HUES48 (cell line): Measurements from ENCODE around the gene TMEM200A.

Experiments used
- H3K27ac ChIP-seq: one replicate; pipeline ENCODE4 v1.7.0; 2013; ENCODE audit warnings: low read depth, low read length, inconsistent platforms
- H3K27me3 ChIP-seq: 2 replicates; pipeline ENCODE4 v1.6.1; 2013; ENCODE audit warnings: mild to moderate bottlenecking, low read length; ENCODE audit not compliant: control insufficient read depth, insufficient read depth
- H3K36me3 ChIP-seq: 2 replicates; pipeline ENCODE4 v1.6.1; 2013; ENCODE audit warnings: low read length; ENCODE audit not compliant: control insufficient read depth, insufficient read depth
- H3K4me1 ChIP-seq: 2 replicates; pipeline ENCODE4 v1.6.1; 2013; ENCODE audit warnings: mild to moderate bottlenecking, low read length; ENCODE audit not compliant: control insufficient read depth, insufficient read depth
- H3K4me3 ChIP-seq: 2 replicates; pipeline ENCODE4 v1.5.1; 2013; ENCODE audit warnings: mild to moderate bottlenecking, low read depth, low read length
- H3K9ac ChIP-seq: 2 replicates; pipeline ENCODE4 v1.6.1; 2013; ENCODE audit warnings: mild to moderate bottlenecking, low read depth, low read length, moderate library complexity
- H3K9me3 ChIP-seq: 2 replicates; pipeline ENCODE4 v1.6.1; 2013; ENCODE audit warnings: low read length; ENCODE audit not compliant: control insufficient read depth, insufficient read depth

The TMEM200A gene

GRCh38 chr6:130362128-130362527, 3.7 kb upstream of the TMEM200A start:
- no peaks in the 10 kb centered on the region for H3K9me3 ChIP-seq
- peaks cover 9% of the 10 kb centered on the region for H3K4me1 ChIP-seq
- no peak overlapping the region for H3K9ac ChIP-seq
- H3K36me3 ChIP-seq = no peaks in the 10 kb centered on the region
- no peak overlapping the region for H3K4me3 ChIP-seq
- no peak overlapping the region for H3K27ac ChIP-seq
- H3K27me3 ChIP-seq = no peaks in the 10 kb centered on the region

- Histone ChIP-seq H3K4me3 (peak overlapping the region; percentile 85), H3K36me3 (no peaks in the 10 kb centered on the region), H3K9ac (no peak overlapping the region; the same call in 1 of the 2 replicates), H3K27me3 (no peaks in the 10 kb centered on the region), H3K27ac (no peak overlapping the region), H3K4me1 (peaks cover 30% of the 10 kb centered on the region), H3K9me3 (no peaks in the 10 kb centered on the region)
These were observed 1.5 kb upstream of the TMEM200A start for GRCh38 chr6:130364224-130364780.

- no peaks in the 10 kb centered on the region for H3K9me3 ChIP-seq
- no peaks in the 10 kb centered on the region for H3K36me3 ChIP-seq
- peak overlapping the region; percentile 73 for H3K27ac ChIP-seq
- no peaks in the 10 kb centered on the region for H3K27me3 ChIP-seq
- H3K4me1 ChIP-seq = peaks cover 34% of the 10 kb centered on the region
- peak overlapping the region; percentile 77 for H3K9ac ChIP-seq
- H3K4me3 ChIP-seq = peak overlapping the region; percentile 85
These were observed 539 bp downstream of the TMEM200A start for GRCh38 chr6:130366107-130367005.

- Histone ChIP-seq H3K9ac (no peak overlapping the region), H3K9me3 (no peaks in the 10 kb centered on the region), H3K27ac (no peak overlapping the region), H3K4me1 (peaks cover 39% of the 10 kb centered on the region), H3K4me3 (peak overlapping the region; percentile 85), H3K27me3 (no peaks in the 10 kb centered on the region), H3K36me3 (no peaks in the 10 kb centered on the region)
These were observed 1.9 kb downstream of the TMEM200A start for GRCh38 chr6:130367767-130368166.

GRCh38 chr6:130368576-130368975, 2.8 kb downstream of the TMEM200A start:
- H3K36me3 ChIP-seq = no peaks in the 10 kb centered on the region
- H3K9me3 ChIP-seq = no peaks in the 10 kb centered on the region
- H3K27ac ChIP-seq = no peak overlapping the region
- no peaks in the 10 kb centered on the region for H3K27me3 ChIP-seq
- H3K4me3 ChIP-seq = no peak overlapping the region
- H3K4me1 ChIP-seq = peaks cover 47% of the 10 kb centered on the region
- no peak overlapping the region for H3K9ac ChIP-seq

- Histone ChIP-seq H3K36me3 (no peaks in the 10 kb centered on the region), H3K4me1 (peaks cover 50% of the 10 kb centered on the region)
These were observed 4.0 kb downstream of the TMEM200A start for GRCh38 chr6:130369831-130370230.

GRCh38 chr6:130371921-130372420, 6.2 kb downstream of the TMEM200A start:
- Histone ChIP-seq H3K4me3 (no peak overlapping the region), H3K4me1 (peaks cover 60% of the 10 kb centered on the region), H3K27ac (no peak overlapping the region), H3K27me3 (no peaks in the 10 kb centered on the region), H3K36me3 (no peaks in the 10 kb centered on the region), H3K9ac (no peak overlapping the region), H3K9me3 (no peaks in the 10 kb centered on the region)

More at GRCh38 chr6:130369831-130370230, 4.0 kb downstream of the TMEM200A start:
- Histone ChIP-seq H3K9ac (no peak overlapping the region), H3K27me3 (no peaks in the 10 kb centered on the region), H3K27ac (no peak overlapping the region), H3K9me3 (no peaks in the 10 kb centered on the region), H3K4me3 (no peak overlapping the region)

- Histone ChIP-seq H3K27me3 (no peaks in the 10 kb centered on the region), H3K4me3 (no peak overlapping the region), H3K27ac (no peak overlapping the region), H3K9ac (no peak overlapping the region), H3K9me3 (no peaks in the 10 kb centered on the region), H3K36me3 (no peaks in the 10 kb centered on the region), H3K4me1 (peaks cover 59% of the 10 kb centered on the region)
These were observed 7.0 kb downstream of the TMEM200A start for GRCh38 chr6:130372786-130373185.

- Histone ChIP-seq H3K4me1 (peaks cover 53% of the 10 kb centered on the region), H3K36me3 (no peaks in the 10 kb centered on the region), H3K9me3 (no peaks in the 10 kb centered on the region), H3K27me3 (no peaks in the 10 kb centered on the region), H3K27ac (no peak overlapping the region), H3K4me3 (no peak overlapping the region; the same call in 1 of the 2 replicates), H3K9ac (no peak overlapping the region)
These were observed 8.2 kb downstream of the TMEM200A start for GRCh38 chr6:130373992-130374391.

GRCh38 chr6:130376936-130377335, 11.1 kb downstream of the TMEM200A start:
- Histone ChIP-seq H3K4me3 (no peak overlapping the region), H3K27ac (no peak overlapping the region)

GRCh38 chr6:130377371-130377770, 11.6 kb downstream of the TMEM200A start:
- H3K4me1 ChIP-seq = peaks cover 48% of the 10 kb centered on the region
- no peaks in the 10 kb centered on the region for H3K36me3 ChIP-seq
- no peak overlapping the region for H3K4me3 ChIP-seq
- no peak overlapping the region for H3K27ac ChIP-seq
- no peak overlapping the region for H3K9ac ChIP-seq
- no peaks in the 10 kb centered on the region for H3K9me3 ChIP-seq
- no peaks in the 10 kb centered on the region for H3K27me3 ChIP-seq

More at GRCh38 chr6:130376936-130377335, 11.1 kb downstream of the TMEM200A start:
- no peaks in the 10 kb centered on the region for H3K9me3 ChIP-seq
- no peaks in the 10 kb centered on the region for H3K27me3 ChIP-seq
- H3K36me3 ChIP-seq = no peaks in the 10 kb centered on the region
- peaks cover 49% of the 10 kb centered on the region for H3K4me1 ChIP-seq
- no peak overlapping the region for H3K9ac ChIP-seq
